ENCODE data around the gene EPYC.

- TF ChIP-seq, protein P1, sequence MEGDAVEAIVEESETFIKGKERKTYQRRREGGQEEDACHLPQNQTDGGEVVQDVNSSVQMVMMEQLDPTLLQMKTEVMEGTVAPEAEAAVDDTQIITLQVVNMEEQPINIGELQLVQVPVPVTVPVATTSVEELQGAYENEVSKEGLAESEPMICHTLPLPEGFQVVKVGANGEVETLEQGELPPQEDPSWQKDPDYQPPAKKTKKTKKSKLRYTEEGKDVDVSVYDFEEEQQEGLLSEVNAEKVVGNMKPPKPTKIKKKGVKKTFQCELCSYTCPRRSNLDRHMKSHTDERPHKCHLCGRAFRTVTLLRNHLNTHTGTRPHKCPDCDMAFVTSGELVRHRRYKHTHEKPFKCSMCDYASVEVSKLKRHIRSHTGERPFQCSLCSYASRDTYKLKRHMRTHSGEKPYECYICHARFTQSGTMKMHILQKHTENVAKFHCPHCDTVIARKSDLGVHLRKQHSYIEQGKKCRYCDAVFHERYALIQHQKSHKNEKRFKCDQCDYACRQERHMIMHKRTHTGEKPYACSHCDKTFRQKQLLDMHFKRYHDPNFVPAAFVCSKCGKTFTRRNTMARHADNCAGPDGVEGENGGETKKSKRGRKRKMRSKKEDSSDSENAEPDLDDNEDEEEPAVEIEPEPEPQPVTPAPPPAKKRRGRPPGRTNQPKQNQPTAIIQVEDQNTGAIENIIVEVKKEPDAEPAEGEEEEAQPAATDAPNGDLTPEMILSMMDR (IDR thresholded peaks at IDR 0.05; ENCODE audit: low read depth, low read length): no peak
- TF ChIP-seq POLR2A (IDR thresholded peaks at IDR 0.05; ENCODE audit: extremely low read depth, insufficient read length) (no peak), MYC (IDR thresholded peaks at IDR 0.05; ENCODE audit: low read depth, low read length) (no peak)
These were observed 4.7 kb upstream of the EPYC start for GRCh38 chr12:91009319-91009950.

All from NB4 (cell line).